ENCODE measurements around the gene CNBP.
A peak's percentile ranks its signal among the peaks of the same experiment; 100 is the strongest.

CNBP gene

GRCh38 chr3:129128357-129129155 is 55.1 kb downstream of the CNBP start:
- Histone ChIP-seq H3K9me3 (replicated peaks in 1 of 2; ENCODE audit: control insufficient read depth in 2 of 2, insufficient read depth in 1 of 2, low read depth in 1 of 2, low read length in 2 of 2) (no peaks in the 10 kb centered on the region), H4K8ac (ENCODE audit: low read depth, low read length) (no peak overlapping the region), H3K14ac (ENCODE audit: low read length) (peak overlapping the region; percentile 56), H3K4me1 (ENCODE audit: control insufficient read depth in 2 of 2, insufficient read depth in 1 of 2, low read depth in 1 of 2, low read length in 2 of 2) (no peaks in the 10 kb centered on the region), H3K23ac (ENCODE audit: low read depth, low read length, poor library complexity) (no peak overlapping the region), H4K91ac (ENCODE audit: low read depth, low read length, poor library complexity) (no peak overlapping the region), H2BK120ac (ENCODE audit: low read depth, low read length) (no peak overlapping the region), H3K36me3 (replicated peaks in 1 of 2; ENCODE audit: control insufficient read depth in 2 of 2, insufficient read depth in 2 of 2, low read length in 2 of 2) (peaks cover 24 to 54% of the 10 kb centered on the region in 2 donors), H3K4ac (ENCODE audit: low read length) (peak overlapping the region; percentile 23), H2AK5ac (ENCODE audit: low read depth, low read length) (no peak overlapping the region), H2BK12ac (ENCODE audit: low read length) (no peak overlapping the region), H3K9ac (ENCODE audit: low read depth, low read length, poor library complexity) (no peak overlapping the region), H2BK15ac (ENCODE audit: low read length) (no peak overlapping the region), H3K27ac (replicated peaks; ENCODE audit: low read length) (no peak overlapping the region), H3K4me2 (ENCODE audit: insufficient read depth, low read length, poor library complexity, severe bottlenecking) (no peak overlapping the region), H3K79me1 (ENCODE audit: low read depth, low read length) (peaks cover 4% of the 10 kb centered on the region), H3K18ac (ENCODE audit: low read length) (no peak overlapping the region), H3K4me3 (ENCODE audit: low read length in 2 of 2) (no peak overlapping the region), H3K27me3 (ENCODE audit: control insufficient read depth in 3 of 3, insufficient read depth in 3 of 3, low read depth in 1 of 3, low read length in 3 of 3) (no peaks in the 10 kb centered on the region), H2BK5ac (ENCODE audit: low read length) (no peak overlapping the region), H2AFZ (ENCODE audit: low read length) (no peak overlapping the region)
- DNase-seq (ENCODE audit: low spot score), result no peak
- WGBS, 2 donors (ENCODE audit: extremely low coverage in 2 of 2, insufficient read length in 2 of 2, insufficient replicate concordance in 1 of 2), result no CpG with 5 or more reads among the region's 16 CpGs

GRCh38 chr3:129126726-129127280 is 56.9 kb downstream of the CNBP start:
- Histone ChIP-seq H2BK5ac (ENCODE audit: low read length) (no peak overlapping the region), H3K27me3 (ENCODE audit: control insufficient read depth in 3 of 3, insufficient read depth in 3 of 3, low read depth in 1 of 3, low read length in 3 of 3) (no peaks in the 10 kb centered on the region), H3K4me2 (ENCODE audit: insufficient read depth, low read length, poor library complexity, severe bottlenecking) (no peak overlapping the region), H2AK5ac (ENCODE audit: low read depth, low read length) (no peak overlapping the region), H2BK15ac (ENCODE audit: low read length) (no peak overlapping the region), H2BK12ac (ENCODE audit: low read length) (no peak overlapping the region), H3K18ac (ENCODE audit: low read length) (no peak overlapping the region), H4K8ac (ENCODE audit: low read depth, low read length) (no peak overlapping the region), H3K4me3 (ENCODE audit: low read length in 2 of 2) (no peak overlapping the region), H2AFZ (ENCODE audit: low read length) (no peak overlapping the region), H3K9me3 (replicated peaks in 1 of 2; ENCODE audit: control insufficient read depth in 2 of 2, insufficient read depth in 1 of 2, low read depth in 1 of 2, low read length in 2 of 2) (no peaks in the 10 kb centered on the region), H3K9ac (ENCODE audit: low read depth, low read length, poor library complexity) (no peak overlapping the region), H3K79me1 (ENCODE audit: low read depth, low read length) (peaks cover 2% of the 10 kb centered on the region), H2BK120ac (ENCODE audit: low read depth, low read length) (no peak overlapping the region), H4K91ac (ENCODE audit: low read depth, low read length, poor library complexity) (no peak overlapping the region), H3K23ac (ENCODE audit: low read depth, low read length, poor library complexity) (peak overlapping the region; percentile 23), H3K27ac (replicated peaks; ENCODE audit: low read length) (no peak overlapping the region), H3K36me3 (replicated peaks in 1 of 2; ENCODE audit: control insufficient read depth in 2 of 2, insufficient read depth in 2 of 2, low read length in 2 of 2) (peaks cover 16 to 38% of the 10 kb centered on the region in 2 donors), H3K4me1 (ENCODE audit: control insufficient read depth in 2 of 2, insufficient read depth in 1 of 2, low read depth in 1 of 2, low read length in 2 of 2) (peaks cover 0 to 2% of the 10 kb centered on the region in 2 donors), H3K14ac (ENCODE audit: low read length) (peak overlapping the region; percentile 86), H3K4ac (ENCODE audit: low read length) (no peak overlapping the region)
- WGBS, 2 donors (ENCODE audit: extremely low coverage in 2 of 2, insufficient read length in 2 of 2, insufficient replicate concordance in 1 of 2), result no CpG with 5 or more reads among the region's 9 CpGs
- DNase-seq (ENCODE audit: low spot score), result no peak

GRCh38 chr3:129123314-129124060 is 60.2 kb downstream of the CNBP start:
- Histone ChIP-seq H3K79me1 (ENCODE audit: low read depth, low read length) (peaks cover under 1% of the 10 kb centered on the region), H3K9ac (ENCODE audit: low read depth, low read length, poor library complexity) (no peak overlapping the region), H4K91ac (ENCODE audit: low read depth, low read length, poor library complexity) (no peak overlapping the region), H2BK12ac (ENCODE audit: low read length) (no peak overlapping the region), H3K27ac (replicated peaks; ENCODE audit: low read length) (no peak overlapping the region), H3K4me3 (ENCODE audit: low read length in 2 of 2) (no peak overlapping the region), H3K23ac (ENCODE audit: low read depth, low read length, poor library complexity) (no peak overlapping the region), H3K9me3 (replicated peaks in 1 of 2; ENCODE audit: control insufficient read depth in 2 of 2, insufficient read depth in 1 of 2, low read depth in 1 of 2, low read length in 2 of 2) (no peaks in the 10 kb centered on the region), H3K4me2 (ENCODE audit: insufficient read depth, low read length, poor library complexity, severe bottlenecking) (no peak overlapping the region), H2AK5ac (ENCODE audit: low read depth, low read length) (no peak overlapping the region), H3K4me1 (ENCODE audit: control insufficient read depth in 2 of 2, insufficient read depth in 1 of 2, low read depth in 1 of 2, low read length in 2 of 2) (peaks cover 11 to 15% of the 10 kb centered on the region in 2 donors), H3K27me3 (ENCODE audit: control insufficient read depth in 3 of 3, insufficient read depth in 3 of 3, low read depth in 1 of 3, low read length in 3 of 3) (no peaks in the 10 kb centered on the region), H3K4ac (ENCODE audit: low read length) (no peak overlapping the region), H2AFZ (ENCODE audit: low read length) (no peak overlapping the region), H2BK15ac (ENCODE audit: low read length) (no peak overlapping the region), H3K14ac (ENCODE audit: low read length) (no peak overlapping the region), H2BK120ac (ENCODE audit: low read depth, low read length) (no peak overlapping the region), H4K8ac (ENCODE audit: low read depth, low read length) (no peak overlapping the region), H2BK5ac (ENCODE audit: low read length) (peak overlapping the region; percentile 33), H3K36me3 (replicated peaks in 1 of 2; ENCODE audit: control insufficient read depth in 2 of 2, insufficient read depth in 2 of 2, low read length in 2 of 2) (peaks cover 0 to 7% of the 10 kb centered on the region in 2 donors), H3K18ac (ENCODE audit: low read length) (no peak overlapping the region)
- no CpG with 5 or more reads among the region's 5 CpGs for WGBS, 2 donors (ENCODE audit: extremely low coverage in 2 of 2, insufficient read length in 2 of 2, insufficient replicate concordance in 1 of 2)
- DNase-seq (ENCODE audit: low spot score), result no peak

Data from neuronal stem cell (in vitro differentiated cells).